AG04449 (cell line): ENCODE results near the gene SUMO1.

Source experiments
- CTCF ChIA-PET: fragments of 350-600 bp; formaldehyde crosslinking; extraction: SDS; loops from one replicate; lab custom pipeline; 2021; ENCODE audit warnings: antibody characterized with exemption; lab: Yijun Ruan, JAX
- POLR2A ChIA-PET: fragments of 400-600, 350-600 bp; formaldehyde crosslinking; extraction: SDS; loops from one replicate; lab custom pipeline; 2020; ENCODE audit warnings: antibody characterized with exemption, inconsistent platforms; lab: Yijun Ruan, JAX
- DNase-seq: peaks from one replicate; pipeline ENCODE4 v3.0.0-alpha.2; 2010; ENCODE audit warnings: low read depth, low spot score
- H3K4me3 ChIP-seq: 2 replicates; pipeline ENCODE4 v1.5.1; 2011; ENCODE audit warnings: low read depth, mild to moderate bottlenecking, control low read depth, low read length
- TF ChIP-seq, protein P1 (sequence below): IDR thresholded peaks from one replicate; pipeline ENCODE4 v1.5.1; 2011; ENCODE audit warnings: mild to moderate bottlenecking, moderate library complexity, low read length, control low read depth, inconsistent platforms; ENCODE audit not compliant: insufficient read depth; ENCODE audit errors: missing control alignments

Gene SUMO1

DNA sequence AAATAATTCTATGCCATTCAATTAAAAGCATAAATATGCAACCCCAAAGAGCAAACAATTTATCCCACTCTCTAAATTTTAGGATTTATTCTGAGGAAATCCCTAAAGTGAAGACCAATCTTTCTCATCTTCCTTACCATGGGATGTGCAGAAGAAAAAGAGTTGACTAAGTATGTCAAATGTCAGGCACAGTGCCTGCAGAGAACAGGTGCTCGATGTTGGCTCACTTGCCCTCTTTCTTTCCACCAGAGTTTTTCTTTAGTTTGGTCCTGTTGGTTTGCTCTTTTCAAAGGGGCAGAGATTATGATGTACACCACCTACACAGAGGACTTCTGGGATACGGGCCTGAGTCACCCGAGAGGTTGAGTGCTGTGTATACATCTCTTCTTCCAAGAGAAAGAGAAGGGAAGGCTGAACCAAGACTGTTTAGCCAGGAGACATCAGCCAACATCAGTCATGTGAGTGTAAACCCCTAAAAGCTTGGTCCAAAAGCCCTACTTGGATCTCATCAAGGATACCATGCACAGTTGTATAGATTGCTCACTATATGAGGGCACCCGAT, 51.7 kb downstream of the SUMO1 start:
- POLR2A ChIA-PET, result no interaction called here

GRCh38 chr2:202185156-202185555, 53.2 kb downstream of the SUMO1 start:
- POLR2A ChIA-PET, result no interaction called here
- H3K4me3 ChIP-seq, result no peak overlapping the region
- DNase-seq, result no peak
- CTCF ChIA-PET, result interaction anchor here (0.8 to 1.4 kb wide), 3 partner anchors 14 to 324 kb away, joined by 3 read pairs; no protein-coding TSS in a partner anchor
- TF ChIP-seq, protein P1, sequence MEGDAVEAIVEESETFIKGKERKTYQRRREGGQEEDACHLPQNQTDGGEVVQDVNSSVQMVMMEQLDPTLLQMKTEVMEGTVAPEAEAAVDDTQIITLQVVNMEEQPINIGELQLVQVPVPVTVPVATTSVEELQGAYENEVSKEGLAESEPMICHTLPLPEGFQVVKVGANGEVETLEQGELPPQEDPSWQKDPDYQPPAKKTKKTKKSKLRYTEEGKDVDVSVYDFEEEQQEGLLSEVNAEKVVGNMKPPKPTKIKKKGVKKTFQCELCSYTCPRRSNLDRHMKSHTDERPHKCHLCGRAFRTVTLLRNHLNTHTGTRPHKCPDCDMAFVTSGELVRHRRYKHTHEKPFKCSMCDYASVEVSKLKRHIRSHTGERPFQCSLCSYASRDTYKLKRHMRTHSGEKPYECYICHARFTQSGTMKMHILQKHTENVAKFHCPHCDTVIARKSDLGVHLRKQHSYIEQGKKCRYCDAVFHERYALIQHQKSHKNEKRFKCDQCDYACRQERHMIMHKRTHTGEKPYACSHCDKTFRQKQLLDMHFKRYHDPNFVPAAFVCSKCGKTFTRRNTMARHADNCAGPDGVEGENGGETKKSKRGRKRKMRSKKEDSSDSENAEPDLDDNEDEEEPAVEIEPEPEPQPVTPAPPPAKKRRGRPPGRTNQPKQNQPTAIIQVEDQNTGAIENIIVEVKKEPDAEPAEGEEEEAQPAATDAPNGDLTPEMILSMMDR, result no peak

More for the DNA sequence above, 51.7 kb downstream of the SUMO1 start:
- CTCF ChIA-PET, result interaction anchor here (1.1 to 1.3 kb wide), 2 partner anchors 8 to 22 kb away, joined by 4 to 6 read pairs; no protein-coding TSS in a partner anchor
- TF ChIP-seq, protein P1, result no peak
- no peak for DNase-seq
- H3K4me3 ChIP-seq, result no peak overlapping the region

GRCh38 chr2:202184557-202184956, 53.8 kb downstream of the SUMO1 start:
- ChIA-PET POLR2A (no interaction called here), CTCF (interaction anchor here (0.8 to 1.4 kb wide), 4 partner anchors 13 to 325 kb away, joined by 3 to 4 read pairs (median 3); no protein-coding TSS in a partner anchor)
- DNase-seq, result no peak

GRCh38 chr2:202178346-202178958, 59.9 kb downstream of the SUMO1 start:
- no peak for DNase-seq
- ChIA-PET POLR2A (interaction anchor here (0.6 kb wide), 2 partner anchors 73 to 332 kb away, joined by 3 read pairs; no protein-coding TSS in a partner anchor), CTCF (interaction anchor here (0.6 to 4.8 kb wide), 60 partner anchors 8 to 946 kb away, joined by 3 to 59 read pairs (median 4); partner anchors contain the start of genes ALS2, CDK15 and KIAA2012)
- no peak overlapping the region for H3K4me3 ChIP-seq
- TF ChIP-seq, protein P1, result peak; percentile 65

More at GRCh38 chr2:202184557-202184956, 53.8 kb downstream of the SUMO1 start:
- TF ChIP-seq, protein P1, result no peak
- no peak overlapping the region for H3K4me3 ChIP-seq

GRCh38 chr2:202172439-202173211, 65.8 kb downstream of the SUMO1 start:
- H3K4me3 ChIP-seq, result no peak overlapping the region
- TF ChIP-seq, protein P1, result no peak
- no peak for DNase-seq
- CTCF ChIA-PET, result interaction anchor here (1.0 to 3.7 kb wide), 12 partner anchors 7 to 377 kb away, joined by 3 to 30 read pairs (median 6); no protein-coding TSS in a partner anchor
- POLR2A ChIA-PET, result no interaction called here
